Neural cell (in vitro differentiated cells): ENCODE data around the gene FLOT1.

Source experiments
- EP300 ChIP-seq: fragments of 450-650 bp; conservative IDR thresholded peaks from 2 replicates; pipeline ENCODE4 v1.6.1; 2014; ENCODE audit warnings: antibody characterized with exemption, mild to moderate bottlenecking, moderate library complexity; ENCODE audit not compliant: poor library complexity, severe bottlenecking
- EZH2 ChIP-seq: fragments of 200-600, 300-800 bp; shearing (Covaris generic), sonication (generic); IDR thresholded peaks from 2 replicates; pipeline ENCODE4 v1.6.1; 2014; ENCODE audit warnings: antibody characterized with exemption, low read length, borderline replicate concordance, mild to moderate bottlenecking; ENCODE audit not compliant: insufficient read depth, poor library complexity, severe bottlenecking
- MXI1 ChIP-seq: fragments of 450-650 bp; conservative IDR thresholded peaks from 2 replicates; pipeline ENCODE4 v1.6.1; 2014; ENCODE audit warnings: antibody characterized with exemption, mild to moderate bottlenecking; ENCODE audit not compliant: poor library complexity, severe bottlenecking
- POLR2AphosphoS5 ChIP-seq: IDR thresholded peaks from 2 replicates; pipeline ENCODE4 v1.6.1; 2012
- RAD21 ChIP-seq: fragments of 450-650 bp; conservative IDR thresholded peaks from 2 replicates; pipeline ENCODE4 v1.6.1; 2014; ENCODE audit warnings: antibody characterized with exemption, mild to moderate bottlenecking, moderate library complexity
- REST ChIP-seq: IDR thresholded peaks from 2 replicates; pipeline ENCODE4 v1.6.1; 2012; ENCODE audit warnings: borderline replicate concordance
- TAF1 ChIP-seq: IDR thresholded peaks from 2 replicates; pipeline ENCODE4 v1.6.1; 2012; ENCODE audit warnings: low read depth
- TF ChIP-seq, protein P1 (sequence below): fragments of 450-650 bp; IDR thresholded peaks from 2 replicates; pipeline ENCODE4 v1.5.1; 2014; ENCODE audit warnings: antibody characterized with exemption, mild to moderate bottlenecking, moderate library complexity; ENCODE audit not compliant: poor library complexity, severe bottlenecking

DNA sequence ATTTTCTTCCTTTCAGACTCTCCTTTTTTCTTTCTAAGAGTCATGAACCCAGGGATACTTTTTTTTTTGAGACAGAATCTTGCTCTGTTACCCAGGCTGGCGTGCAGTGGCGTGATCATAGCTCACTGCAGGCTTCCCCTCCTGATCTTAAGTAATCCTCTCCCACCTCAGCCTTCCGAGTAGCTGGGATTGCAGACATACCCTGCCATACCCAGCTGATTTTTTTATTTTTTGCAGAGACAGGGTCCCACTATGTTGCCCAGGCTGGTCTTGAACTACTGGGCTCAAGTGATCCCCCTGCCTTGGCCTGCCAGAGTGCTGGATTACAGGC lies 34.6 kb upstream of the FLOT1 start:
- no peak for TF ChIP-seq REST
- TF ChIP-seq, protein P1, sequence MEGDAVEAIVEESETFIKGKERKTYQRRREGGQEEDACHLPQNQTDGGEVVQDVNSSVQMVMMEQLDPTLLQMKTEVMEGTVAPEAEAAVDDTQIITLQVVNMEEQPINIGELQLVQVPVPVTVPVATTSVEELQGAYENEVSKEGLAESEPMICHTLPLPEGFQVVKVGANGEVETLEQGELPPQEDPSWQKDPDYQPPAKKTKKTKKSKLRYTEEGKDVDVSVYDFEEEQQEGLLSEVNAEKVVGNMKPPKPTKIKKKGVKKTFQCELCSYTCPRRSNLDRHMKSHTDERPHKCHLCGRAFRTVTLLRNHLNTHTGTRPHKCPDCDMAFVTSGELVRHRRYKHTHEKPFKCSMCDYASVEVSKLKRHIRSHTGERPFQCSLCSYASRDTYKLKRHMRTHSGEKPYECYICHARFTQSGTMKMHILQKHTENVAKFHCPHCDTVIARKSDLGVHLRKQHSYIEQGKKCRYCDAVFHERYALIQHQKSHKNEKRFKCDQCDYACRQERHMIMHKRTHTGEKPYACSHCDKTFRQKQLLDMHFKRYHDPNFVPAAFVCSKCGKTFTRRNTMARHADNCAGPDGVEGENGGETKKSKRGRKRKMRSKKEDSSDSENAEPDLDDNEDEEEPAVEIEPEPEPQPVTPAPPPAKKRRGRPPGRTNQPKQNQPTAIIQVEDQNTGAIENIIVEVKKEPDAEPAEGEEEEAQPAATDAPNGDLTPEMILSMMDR, result no peak
- no peak for TF ChIP-seq EZH2
- TF ChIP-seq TAF1, result no peak
- no peak for TF ChIP-seq MXI1
- no peak for TF ChIP-seq POLR2AphosphoS5
- no peak for TF ChIP-seq RAD21
- no peak for TF ChIP-seq EP300
